Sciatic nerve (tissue), 2 donors: ENCODE data around the gene PTPRJ. TPM values are rescaled to one million over a fixed set of nuclear protein-coding genes. Genes with fewer than 3 reads are reported as not detected.

Experiments used
- ATAC-seq: fragments of 200-7000 bp; cut with Tn5 transposase; one replicate; pipeline ENCODE4 v1.9.1; 2020; ENCODE audit warnings: mild to moderate bottlenecking, moderate library complexity
- DNase-seq: peaks from one replicate; pipeline ENCODE4 v3.0.0-alpha.2; 2020; ENCODE audit warnings: low spot score
- intact Hi-C: fragments of 100-400 bp; cut with DNase I; formaldehyde crosslinking; loops from one replicate; pipeline ENCODE4 v1.14.2; 2022
- total RNA-seq: library from RNA; stranded (reverse); fragmentation: NEBNext Ultra II Directional; extraction: Animal tissue kit (Norgen Biotek cat#: 25700); gene quantifications from one replicate; pipeline ENCODE4 v1.2.1, GENCODE V29; 2021
- donor health status: DM: no; HTN: no; CAD: no.
- donor health status: DM: no; HTN: no; CAD: no.

Gene PTPRJ
- total RNA-seq, 1 donor from 2014 or later = 35.1 TPM

DNA sequence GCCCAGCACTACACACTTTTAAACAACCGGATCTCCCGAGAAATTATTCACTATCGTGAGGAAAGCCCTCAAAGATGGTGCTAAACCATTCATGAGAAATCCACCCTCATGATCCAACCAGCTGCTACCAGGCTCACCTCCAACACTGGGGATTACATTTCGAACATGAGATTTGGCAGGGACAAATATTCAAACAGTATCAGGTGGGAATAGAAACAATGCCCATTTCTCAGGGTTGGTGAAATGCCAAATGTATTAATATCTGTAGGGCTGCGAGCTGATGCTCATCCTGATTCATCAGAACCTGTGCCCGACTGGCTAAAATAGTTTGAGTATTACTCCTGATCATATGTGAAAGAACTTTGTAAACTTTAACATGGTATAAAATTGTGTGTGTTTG lies 15.8 kb upstream of the PTPRJ start:
- intact Hi-C loops = no loop called here
- ATAC-seq = no peak

DNA sequence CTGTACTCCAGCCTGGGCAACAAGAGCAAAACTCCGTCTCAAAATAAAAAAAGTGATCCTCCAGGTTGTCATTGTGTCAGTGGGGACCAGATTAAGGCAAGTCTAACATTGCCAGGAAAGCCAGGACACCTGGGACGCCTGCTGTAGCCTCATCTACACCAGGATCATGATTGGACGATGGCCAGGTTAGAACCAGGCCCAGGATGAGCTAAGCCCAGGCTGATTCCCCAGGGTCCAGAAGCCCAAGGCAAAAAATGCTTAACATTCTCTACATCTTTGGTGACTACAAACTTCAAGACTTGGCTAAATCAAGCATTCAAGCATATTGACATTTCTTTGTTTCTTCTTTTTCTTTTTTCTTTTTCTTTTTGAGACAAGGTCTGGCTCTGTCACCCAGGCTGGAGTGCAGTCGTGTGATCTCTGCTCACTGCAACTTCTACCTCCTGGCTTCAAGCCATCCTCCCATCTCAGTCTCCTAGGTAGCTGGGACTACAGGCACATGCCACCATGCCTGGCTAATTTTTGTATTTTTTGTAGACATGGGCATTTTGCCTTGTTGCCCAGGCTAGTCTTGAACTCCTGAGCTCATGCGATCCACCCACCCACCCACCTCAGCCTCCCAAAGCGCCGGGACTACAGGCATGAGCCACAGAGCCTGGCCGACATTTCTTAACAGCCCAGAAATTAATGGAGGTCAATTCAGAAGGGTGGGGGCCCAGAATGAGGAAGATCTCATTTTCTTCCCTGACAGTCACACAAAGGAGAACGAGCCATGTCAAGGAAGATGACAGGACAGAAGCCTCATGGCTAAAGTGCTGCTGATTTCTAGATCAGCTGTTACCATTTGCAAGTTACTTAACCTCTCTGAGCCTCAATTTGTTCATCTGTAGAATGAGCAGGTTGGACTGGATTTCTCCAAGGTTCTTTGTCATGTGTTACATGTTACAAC lies 12.5 kb upstream of the PTPRJ start:
- intact Hi-C loops = no loop called here
- DNase-seq = no peak
- ATAC-seq = no peak

More for the DNA sequence above, 15.8 kb upstream of the PTPRJ start:
- DNase-seq = no peak

DNA sequence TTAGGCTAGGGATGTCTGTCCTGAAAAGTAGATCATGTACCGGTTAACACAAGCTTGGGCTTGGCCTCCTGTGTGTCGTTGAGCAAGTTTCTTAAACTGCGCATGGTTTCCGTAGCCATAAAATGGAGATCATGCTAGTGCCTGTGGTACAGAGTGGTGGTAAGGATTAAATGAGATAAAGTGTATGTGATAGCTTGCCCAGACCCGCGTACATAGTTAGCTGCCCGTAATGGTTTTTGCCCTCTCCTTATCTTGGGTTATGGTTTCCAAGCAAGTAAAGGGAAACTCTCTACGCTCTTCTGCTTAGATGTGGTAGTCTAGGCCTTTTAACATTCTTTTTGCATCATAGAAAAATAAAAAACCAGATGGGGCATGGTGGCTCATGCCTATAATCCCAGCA lies 11.0 kb upstream of the PTPRJ start:
- DNase-seq = no peak
- intact Hi-C loops = no loop called here
- no peak for ATAC-seq

DNA sequence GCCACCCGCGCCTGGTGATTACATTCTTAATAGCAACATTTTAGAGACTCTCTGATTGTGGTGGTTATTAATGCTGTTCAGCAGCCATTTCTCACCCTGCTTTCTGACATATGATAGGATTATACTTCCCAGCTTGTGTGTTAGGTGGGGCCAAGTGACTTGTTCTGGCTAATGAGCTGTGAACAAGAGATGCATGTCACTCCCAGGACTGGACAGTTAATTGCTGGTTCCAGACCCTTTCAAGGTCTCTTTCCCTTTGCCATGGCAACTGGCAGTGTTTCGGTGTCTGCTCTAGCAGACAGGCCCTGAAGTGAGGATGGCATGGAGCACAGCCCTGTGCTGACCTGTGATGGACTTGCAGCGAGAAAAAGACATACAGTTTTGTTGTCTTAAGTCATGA lies 8.9 kb upstream of the PTPRJ start:
- ATAC-seq = no peak
- DNase-seq = no peak
- intact Hi-C loops = no loop called here

DNA sequence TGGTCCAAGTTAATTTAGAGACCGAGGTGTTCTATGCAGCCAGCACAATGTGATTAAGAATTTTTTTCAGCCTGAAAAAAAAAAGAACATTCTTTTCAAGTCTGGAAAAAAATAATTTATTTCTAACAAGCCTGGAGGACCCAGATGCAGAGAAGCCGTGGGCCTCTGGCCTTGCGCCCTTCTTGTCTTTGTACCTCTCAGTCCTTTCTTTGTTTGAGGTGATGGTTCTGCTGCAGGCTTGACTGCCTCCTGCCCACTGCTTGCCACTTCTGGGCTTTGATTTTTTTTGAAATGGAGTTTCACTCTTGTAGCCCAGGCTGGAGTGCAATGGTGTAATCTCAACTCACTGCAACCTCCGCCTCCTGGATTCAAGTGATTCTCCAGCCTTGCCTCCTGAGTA lies 7.2 kb upstream of the PTPRJ start:
- intact Hi-C loops = no loop called here
- no peak for DNase-seq
- no peak for ATAC-seq

DNA sequence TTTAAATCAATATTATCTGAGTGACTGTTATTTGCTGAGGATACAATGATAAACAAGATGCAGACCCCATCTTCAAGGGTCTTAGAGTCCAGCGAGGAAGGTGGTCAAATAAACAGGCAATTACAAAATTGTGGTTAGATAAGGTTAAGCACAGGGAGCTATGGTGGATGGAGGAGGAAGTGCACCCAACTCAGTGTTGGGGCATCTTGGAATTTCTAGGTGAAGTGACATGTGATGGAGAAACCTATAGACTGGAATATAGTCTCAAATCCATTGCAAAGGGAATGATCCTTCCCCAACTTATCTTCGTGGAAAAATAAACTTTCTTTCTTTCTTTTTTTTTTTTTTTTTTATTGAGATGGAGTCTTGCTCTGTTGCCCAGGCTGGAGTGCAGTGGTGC lies 3.4 kb upstream of the PTPRJ start:
- intact Hi-C loops = no loop called here
- no peak for DNase-seq
- ATAC-seq = no peak

DNA sequence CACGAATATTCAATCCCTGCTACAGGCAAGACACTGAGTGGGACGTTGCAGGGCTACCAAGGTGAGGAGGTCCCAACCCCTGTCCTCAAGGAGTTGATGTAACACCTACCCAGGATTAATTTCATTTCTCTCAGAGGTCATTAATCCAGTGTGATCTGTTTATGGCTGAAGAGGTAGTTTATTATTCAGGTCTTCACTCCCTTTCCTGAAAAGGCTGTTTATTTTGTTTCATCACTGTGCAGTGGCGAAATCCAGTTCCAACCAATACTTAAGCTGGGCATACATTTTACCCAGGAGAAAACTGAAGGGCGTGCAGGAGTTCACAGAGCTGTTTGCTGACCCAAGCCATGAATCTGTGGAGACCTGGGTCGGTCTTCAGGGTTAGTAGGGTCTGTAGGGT lies 2.7 kb upstream of the PTPRJ start:
- intact Hi-C loops = no loop called here
- ATAC-seq = no peak

DNA sequence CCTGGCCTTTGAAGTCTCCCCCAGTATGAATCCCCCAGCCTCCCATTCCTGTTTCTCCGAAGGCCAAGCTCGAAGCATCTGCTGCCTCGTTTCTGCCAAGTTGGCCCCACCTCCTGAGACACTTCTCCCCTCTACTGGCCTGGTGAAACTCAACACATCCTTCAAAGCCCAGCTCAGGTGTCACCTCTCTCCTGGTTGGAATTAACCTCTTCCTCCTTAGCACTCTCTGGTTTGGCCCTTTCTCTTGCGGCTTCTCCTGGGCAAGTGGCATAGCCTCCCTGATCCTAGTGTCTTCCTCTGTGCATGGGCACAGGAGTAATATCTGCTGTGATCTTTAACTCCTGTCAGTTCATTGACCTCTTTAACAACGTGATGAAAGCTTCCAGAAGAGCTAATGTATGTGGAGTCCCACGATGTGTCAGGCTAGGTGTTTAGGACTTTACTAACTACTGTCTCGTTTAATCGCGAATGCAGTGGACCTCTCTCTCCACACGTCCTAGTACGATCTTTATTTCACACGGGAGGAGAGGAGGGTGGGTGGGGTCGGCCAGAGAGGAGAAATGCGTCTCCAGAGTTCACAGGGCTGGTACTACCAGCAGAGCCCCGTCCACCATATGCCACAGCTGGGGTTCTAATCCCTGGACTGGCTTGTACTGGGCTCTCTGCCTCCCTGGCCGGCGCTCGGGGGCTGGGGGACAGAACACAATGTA lies 826 bp upstream of the PTPRJ start:
- intact Hi-C loops = loop anchor here (10.0 kb wide), 1 partner anchor 125 kb away; no protein-coding TSS in a partner anchor
- DNase-seq (no peak), ATAC-seq (peak; percentile 41)

More for the DNA sequence above, 2.7 kb upstream of the PTPRJ start:
- DNase-seq = no peak

DNA sequence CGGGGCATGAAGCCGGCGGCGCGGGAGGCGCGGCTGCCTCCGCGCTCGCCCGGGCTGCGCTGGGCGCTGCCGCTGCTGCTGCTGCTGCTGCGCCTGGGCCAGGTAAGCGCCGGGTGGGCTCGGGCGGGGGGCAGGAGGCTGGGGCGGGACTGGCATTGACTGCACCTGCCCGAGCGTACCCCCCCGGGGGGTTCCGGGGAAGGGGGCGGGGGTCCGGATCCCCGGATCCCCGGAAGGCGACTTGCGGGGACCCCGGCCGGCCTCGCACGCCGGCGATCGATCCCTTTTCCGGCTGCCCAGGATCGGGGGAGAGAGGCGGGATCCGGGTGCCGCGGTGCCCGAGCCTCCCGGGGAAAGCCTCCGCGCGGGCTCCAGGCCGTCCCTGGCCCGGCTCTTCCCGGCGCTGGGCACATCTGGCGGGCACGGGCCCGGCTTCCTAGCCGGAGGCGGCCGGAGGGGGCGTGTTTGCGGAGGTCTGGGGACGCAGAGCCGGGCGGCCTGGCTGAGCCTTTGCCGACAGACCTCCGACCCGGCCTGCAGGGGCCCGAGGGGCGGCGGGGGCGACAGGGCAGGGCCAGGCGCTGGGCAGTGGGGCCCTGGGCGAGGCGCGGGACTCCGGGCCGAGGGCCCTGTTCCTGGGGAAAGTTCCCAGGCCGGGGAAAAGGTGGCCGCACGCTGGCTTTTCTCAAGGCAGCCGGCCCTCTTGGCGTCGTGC lies 705 bp downstream of the PTPRJ start:
- DNase-seq (peak; percentile 71), ATAC-seq (peak; percentile 39)
- intact Hi-C loops = loop anchor here (10.0 kb wide), 1 partner anchor 124 kb away; no protein-coding TSS in a partner anchor

DNA sequence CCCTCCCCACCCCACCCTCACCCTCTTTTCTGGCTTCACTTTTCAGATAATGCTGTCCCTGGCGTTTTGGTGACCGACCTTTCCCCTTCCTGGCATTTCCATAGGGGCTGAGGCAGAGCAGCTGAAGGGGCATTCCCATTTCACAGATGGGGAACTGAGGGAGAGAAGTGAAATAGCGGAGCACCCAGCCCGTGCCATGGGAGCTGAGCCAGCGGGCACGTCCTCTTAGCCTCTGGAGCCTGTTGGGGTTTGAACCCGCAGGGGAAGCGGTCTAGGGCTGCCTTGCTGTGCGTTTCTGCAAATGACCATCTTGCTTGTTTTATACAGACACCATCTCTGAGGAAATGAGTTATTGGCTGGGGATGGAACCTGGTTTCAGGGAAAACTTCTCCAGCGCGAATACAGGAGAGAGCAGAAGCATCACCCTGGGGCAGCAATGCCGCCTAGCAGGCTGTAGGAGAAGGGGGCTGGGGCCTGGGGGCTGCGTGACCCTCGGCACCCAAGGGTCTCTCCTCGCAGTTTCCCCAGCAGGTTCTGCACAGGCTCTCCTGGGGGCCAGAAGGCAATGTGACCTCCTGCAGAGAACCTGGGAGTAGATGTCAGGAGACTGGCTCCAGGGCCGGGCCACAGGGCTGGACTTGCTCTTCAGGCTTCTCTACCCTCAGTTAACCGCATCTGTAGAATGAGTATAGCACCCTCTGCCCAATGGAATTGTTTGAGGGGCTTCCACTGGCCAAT lies 1.5 kb downstream of the PTPRJ start:
- DNase-seq (no peak), ATAC-seq (no peak)
- intact Hi-C loops = loop anchor here (10.0 kb wide), 1 partner anchor 123 kb away; no protein-coding TSS in a partner anchor

DNA sequence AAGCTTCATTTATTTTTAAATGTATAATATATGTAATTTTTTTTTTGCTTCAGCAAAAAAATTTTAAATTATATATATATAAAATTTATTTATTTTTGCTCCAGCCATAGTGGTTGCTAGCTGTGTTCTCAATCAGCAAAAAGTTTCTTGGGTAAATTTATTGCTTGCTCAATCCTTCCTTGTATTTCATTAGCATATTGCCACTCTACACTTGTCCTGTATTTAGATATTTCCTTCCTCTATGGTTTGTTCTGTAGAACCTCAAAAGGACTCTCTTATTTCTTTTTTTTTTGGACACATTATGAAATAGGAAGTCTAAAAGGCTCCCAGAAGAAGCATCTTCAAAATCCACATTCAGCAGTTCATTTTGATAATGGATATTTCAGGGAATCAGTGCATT lies 2.3 kb downstream of the PTPRJ start:
- intact Hi-C loops = loop anchor here (10.0 kb wide), 1 partner anchor 122 kb away; no protein-coding TSS in a partner anchor
- ATAC-seq = no peak
- no peak for DNase-seq

DNA sequence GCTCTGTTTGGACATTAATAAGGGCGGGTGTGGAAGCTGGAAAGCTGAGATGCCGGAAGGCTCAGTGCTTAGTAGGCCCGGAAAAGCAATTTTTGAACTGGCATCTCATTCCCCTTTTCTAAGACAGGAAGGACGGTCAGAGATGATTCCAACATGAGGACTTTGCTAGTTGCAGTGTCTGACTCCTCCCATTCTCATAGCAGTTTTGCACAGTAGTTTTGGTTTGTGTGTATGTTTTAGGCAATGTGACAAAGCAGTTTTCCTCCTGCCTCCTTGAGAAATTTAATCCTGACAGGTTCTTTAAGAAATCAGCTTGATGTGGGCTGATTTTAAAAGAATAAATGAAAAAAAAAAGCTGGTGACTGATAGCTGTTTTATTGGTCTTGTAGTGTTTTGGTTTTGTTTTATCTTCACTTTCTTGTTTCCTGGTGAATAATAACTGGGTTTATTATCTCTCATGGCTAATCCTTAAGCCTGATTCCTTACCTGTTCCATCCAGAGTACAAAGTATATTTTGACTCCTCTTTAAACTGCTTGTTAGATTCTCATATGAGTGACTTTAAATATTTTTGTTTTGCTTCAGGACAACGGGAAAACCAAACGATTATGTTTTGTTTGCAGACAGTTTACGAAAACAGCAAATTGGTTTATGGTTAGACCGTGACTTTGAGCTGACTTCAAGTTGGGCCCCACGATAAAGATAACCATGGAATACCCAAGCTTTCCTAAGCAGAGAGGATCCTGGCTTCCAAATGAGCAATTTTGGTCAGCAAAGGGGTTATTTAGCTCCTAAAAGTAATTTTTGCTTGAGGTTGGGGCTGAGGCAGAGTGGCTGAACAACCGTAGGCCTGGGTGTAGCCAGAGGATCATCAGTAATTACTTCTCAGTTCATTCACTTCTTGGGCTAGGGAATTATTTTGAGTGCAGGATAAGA lies 3.4 kb downstream of the PTPRJ start:
- intact Hi-C loops = loop anchor here (10.0 kb wide), 1 partner anchor 121 kb away; no protein-coding TSS in a partner anchor

DNA sequence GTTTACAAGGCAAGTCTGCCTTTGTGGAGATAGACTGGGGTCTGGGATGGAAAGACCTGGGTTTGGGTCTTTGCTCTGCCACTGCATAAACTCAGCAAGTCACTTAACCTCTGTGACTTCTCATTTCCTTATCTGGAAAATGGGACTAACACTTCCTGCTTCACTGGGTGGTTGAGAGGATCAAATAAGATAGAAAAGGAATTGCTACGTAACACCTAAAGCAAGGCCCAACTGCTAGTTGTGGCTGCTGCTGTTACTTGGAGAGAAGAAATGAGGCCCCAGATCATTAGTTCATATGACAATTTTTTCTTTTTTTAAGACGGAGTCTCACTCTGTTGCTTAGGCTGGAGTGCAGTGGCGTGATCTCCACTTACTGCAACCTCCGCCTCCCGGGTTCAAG lies 5.9 kb downstream of the PTPRJ start:
- DNase-seq (no peak), ATAC-seq (no peak)
- intact Hi-C loops = loop anchor here (10.0 kb wide), 1 partner anchor 119 kb away; no protein-coding TSS in a partner anchor

More for the DNA sequence above, 3.4 kb downstream of the PTPRJ start:
- ATAC-seq = no peak
- no peak for DNase-seq

DNA sequence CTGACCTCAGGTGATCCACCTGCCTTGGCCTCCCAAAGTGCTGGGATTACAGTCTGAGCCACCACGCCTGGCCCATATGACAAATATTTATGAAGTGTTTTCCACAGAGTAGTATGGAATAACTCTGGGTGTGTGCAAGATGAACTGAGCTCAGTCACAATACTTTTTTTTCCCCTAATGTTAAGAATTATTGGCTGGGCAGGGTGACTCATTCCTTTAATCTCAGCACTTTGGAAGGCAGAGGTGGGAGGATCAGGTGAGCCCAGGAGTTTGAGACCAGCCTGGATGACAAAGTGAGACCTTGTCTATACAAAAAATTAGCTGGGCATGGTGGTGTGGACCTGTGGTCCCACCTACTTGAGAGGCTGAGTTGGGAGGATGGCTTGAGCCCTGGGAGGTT lies 6.4 kb downstream of the PTPRJ start:
- ATAC-seq = no peak
- DNase-seq = no peak
- intact Hi-C loops = loop anchor here (10.0 kb wide), 1 partner anchor 118 kb away; no protein-coding TSS in a partner anchor

DNA sequence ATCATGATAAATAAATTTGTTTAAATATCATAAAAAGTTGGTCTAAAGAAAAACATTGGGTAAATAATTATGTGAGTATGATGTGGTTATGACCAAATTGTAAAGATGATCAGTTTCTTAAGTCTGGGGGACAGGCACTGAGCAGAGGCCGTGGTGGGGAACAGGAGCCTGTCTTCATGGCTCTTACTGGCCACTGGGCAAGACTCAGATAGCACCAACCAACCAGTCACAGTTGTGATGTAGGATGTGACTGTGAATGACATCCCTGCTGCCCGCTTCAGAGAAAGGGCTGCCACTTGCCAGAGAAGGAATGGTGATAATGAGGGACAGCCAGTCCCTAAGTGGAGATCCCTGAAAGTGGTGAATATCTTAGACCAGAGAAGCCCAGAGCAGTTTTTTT lies 7.0 kb downstream of the PTPRJ start:
- intact Hi-C loops = loop anchor here (10.0 kb wide), 1 partner anchor 117 kb away; no protein-coding TSS in a partner anchor
- DNase-seq = no peak

DNA sequence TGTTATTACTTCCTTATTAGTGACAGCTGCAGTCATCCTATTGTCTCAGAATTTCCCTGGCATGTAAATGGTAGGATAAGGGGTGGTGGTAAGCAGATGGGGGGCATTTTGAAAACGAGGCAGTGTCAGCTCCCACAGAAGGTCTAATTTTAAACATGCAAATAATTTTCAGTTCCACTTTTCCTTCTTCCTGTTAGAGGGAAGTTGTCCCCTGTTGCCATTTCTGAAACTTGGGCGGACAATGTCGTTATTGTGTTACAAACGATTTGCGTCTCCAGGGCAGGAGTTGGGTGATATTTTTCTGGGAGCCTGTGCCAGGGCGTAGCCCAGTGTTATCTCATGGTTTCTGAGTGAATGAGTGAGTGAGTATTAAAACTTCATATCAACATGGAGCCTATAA lies 7.4 kb downstream of the PTPRJ start:
- no peak for DNase-seq
- ATAC-seq = peak; percentile 71
- intact Hi-C loops = loop anchor here (10.0 kb wide), 1 partner anchor 117 kb away; no protein-coding TSS in a partner anchor

More for the DNA sequence above, 7.0 kb downstream of the PTPRJ start:
- ATAC-seq = peak; percentile 29

DNA sequence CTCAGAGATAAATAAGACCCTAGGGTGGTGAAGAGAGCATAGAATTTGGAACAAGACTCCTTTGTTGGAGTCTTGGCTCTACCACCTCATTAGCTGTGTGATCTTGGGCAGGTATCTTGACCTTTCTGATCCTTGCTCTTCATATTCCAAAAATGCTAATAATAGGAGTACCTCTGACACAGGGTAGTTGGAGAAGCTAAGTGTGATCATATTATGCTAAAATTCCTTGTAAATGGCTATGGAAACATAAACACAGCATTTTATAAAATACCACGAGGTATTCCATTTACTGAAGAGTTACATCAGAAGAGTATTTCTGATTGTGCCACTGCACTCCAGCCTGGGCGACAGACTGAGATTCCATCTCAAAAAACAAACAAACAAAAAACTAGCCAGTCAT lies 9.4 kb downstream of the PTPRJ start:
- intact Hi-C loops = loop anchor here (10.0 kb wide), 1 partner anchor 115 kb away; no protein-coding TSS in a partner anchor
- no peak for DNase-seq
- no peak for ATAC-seq
